ENCODE results near the gene CNPY3.

CNPY3 gene

DNA sequence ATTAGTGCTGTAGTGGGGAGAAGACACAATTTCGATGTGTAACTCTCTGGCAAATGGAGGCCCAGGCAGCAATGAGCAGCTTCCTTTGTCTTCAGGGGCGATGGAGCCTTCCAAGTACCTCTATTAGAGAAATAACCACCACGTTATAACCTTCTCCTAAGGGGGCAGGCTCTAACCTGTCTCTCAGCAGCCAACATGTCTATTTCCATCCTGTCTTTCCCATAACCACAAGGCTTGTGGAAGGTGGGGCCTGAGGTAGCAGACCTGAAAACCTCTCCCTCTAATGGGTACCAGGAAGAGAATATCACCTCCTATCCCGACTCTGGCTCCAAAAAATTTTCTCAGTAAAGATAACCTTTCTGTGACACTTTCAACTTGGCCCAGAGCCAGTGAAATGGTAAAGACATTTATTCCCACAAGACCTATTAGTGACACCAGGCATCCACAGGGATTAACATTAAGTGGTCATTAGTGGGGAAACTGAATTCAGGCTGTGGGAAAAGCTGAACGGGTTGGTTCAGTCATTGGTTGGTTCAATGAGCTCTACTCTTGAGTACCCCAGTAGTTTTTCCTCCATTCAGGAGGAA, 45.7 kb downstream of the CNPY3 start:
- H3K4me3 ChIP-seq (ENCODE audit: low read depth, low read length) = no peak overlapping the region
- TF ChIP-seq, protein P1, sequence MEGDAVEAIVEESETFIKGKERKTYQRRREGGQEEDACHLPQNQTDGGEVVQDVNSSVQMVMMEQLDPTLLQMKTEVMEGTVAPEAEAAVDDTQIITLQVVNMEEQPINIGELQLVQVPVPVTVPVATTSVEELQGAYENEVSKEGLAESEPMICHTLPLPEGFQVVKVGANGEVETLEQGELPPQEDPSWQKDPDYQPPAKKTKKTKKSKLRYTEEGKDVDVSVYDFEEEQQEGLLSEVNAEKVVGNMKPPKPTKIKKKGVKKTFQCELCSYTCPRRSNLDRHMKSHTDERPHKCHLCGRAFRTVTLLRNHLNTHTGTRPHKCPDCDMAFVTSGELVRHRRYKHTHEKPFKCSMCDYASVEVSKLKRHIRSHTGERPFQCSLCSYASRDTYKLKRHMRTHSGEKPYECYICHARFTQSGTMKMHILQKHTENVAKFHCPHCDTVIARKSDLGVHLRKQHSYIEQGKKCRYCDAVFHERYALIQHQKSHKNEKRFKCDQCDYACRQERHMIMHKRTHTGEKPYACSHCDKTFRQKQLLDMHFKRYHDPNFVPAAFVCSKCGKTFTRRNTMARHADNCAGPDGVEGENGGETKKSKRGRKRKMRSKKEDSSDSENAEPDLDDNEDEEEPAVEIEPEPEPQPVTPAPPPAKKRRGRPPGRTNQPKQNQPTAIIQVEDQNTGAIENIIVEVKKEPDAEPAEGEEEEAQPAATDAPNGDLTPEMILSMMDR (IDR thresholded peaks at IDR 0.05; ENCODE audit: borderline replicate concordance, insufficient read depth, low read depth, low read length) = no peak

DNA sequence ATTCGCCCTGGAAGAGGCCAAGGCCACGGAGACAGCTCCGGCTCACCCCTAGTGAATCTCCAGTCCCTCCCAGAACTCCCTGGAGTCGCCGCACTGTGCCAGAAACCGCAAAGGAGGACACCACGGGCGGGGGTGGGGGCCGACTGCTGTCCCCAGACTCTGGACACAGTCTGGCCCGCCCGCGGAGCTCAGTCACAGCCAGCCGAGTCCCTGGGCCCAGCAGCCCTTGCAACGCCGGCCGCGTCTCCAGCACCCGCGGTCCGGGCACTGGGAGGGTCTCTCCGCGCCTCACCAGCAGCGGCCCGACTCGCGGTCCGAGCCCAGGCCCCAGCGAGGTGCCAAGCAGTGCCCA, 49.2 kb downstream of the CNPY3 start:
- peak overlapping the region; percentile 75 for H3K4me3 ChIP-seq (ENCODE audit: low read depth, low read length)
- TF ChIP-seq, protein P1 (IDR thresholded peaks at IDR 0.05; ENCODE audit: borderline replicate concordance, insufficient read depth, low read depth, low read length) = no peak

- peak within 1 kb of the TSS; percentile 75 for H3K4me3 ChIP-seq (ENCODE audit: low read depth, low read length)
- TF ChIP-seq, protein P1 (IDR thresholded peaks at IDR 0.05; ENCODE audit: borderline replicate concordance, insufficient read depth, low read depth, low read length) = no peak
Measured at GRCh38 chr6:42978839-42979522, 49.7 kb downstream of the CNPY3 start, which contains the start of gene PEX6. Gene PEX6, minus strand, starts transcription at chr6:42979181. Its CDS starts 31 bp downstream, at chr6:42979150.

- peak overlapping the region; percentile 75 for H3K4me3 ChIP-seq (ENCODE audit: low read depth, low read length)
- TF ChIP-seq, protein P1 (IDR thresholded peaks at IDR 0.05; ENCODE audit: borderline replicate concordance, insufficient read depth, low read depth, low read length) = no peak
Measured at GRCh38 chr6:42979523-42980177, 50.4 kb downstream of the CNPY3 start.

DNA sequence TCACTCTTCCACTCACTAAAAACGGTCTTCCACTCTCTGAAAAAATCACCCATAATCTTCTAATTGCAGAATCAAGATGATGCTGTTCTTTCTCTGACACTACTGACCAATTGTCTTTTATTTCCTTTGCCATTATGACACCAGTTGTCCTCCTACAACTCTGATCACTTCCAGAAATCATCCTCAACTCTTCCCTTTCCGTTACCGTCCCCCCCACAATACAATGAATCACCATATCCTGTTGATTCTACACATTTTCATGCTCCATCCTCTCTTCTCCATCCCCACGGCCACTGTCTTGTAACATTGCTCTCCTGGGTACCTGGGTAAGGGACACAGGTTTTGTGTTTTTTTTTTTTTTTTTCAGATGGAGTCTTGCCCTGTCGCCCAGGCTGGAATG, 52.6 kb downstream of the CNPY3 start:
- no peak overlapping the region for H3K4me3 ChIP-seq (ENCODE audit: low read depth, low read length)
- TF ChIP-seq, protein P1 (IDR thresholded peaks at IDR 0.05; ENCODE audit: borderline replicate concordance, insufficient read depth, low read depth, low read length) = no peak

GRCh38 chr6:42984001-42984923, 55.0 kb downstream of the CNPY3 start, which contains the start of gene PPP2R5D:
Gene PPP2R5D, plus strand, starts transcription at chr6:42984570. Its CDS starts 108 bp downstream, at chr6:42984678.
- TF ChIP-seq, protein P1 (IDR thresholded peaks at IDR 0.05; ENCODE audit: borderline replicate concordance, insufficient read depth, low read depth, low read length) = no peak
- peak within 1 kb of the TSS; percentile 82 for H3K4me3 ChIP-seq (ENCODE audit: low read depth, low read length)

All from GM12875 (cell line).